OCI-LY7 (cell line): ENCODE data around the gene GMPPA.

Source experiments
- CTCF ChIP-seq: fragments of 200-600 bp; sonication (generic); conservative IDR thresholded peaks from 2 replicates; pipeline ENCODE4 v1.5.1; 2014; ENCODE audit warnings: mild to moderate bottlenecking, antibody characterized with exemption, low read length, moderate library complexity, mixed read lengths
- EZH2phosphoT487 ChIP-seq: fragments of 200-600 bp; sonication (generic); IDR thresholded peaks from 2 replicates; pipeline ENCODE4 v1.6.1; 2018; ENCODE audit warnings: low read depth, borderline replicate concordance, mild to moderate bottlenecking, mixed run types, antibody characterized with exemption, low read length, moderate library complexity, mixed read lengths

- no peak for TF ChIP-seq CTCF
- TF ChIP-seq EZH2phosphoT487: no peak
Observed at GRCh38 chr2:219461047-219461514, 37.6 kb upstream of the GMPPA start.
